Activated CD4-positive, CD25-positive, alpha-beta regulatory T cell treated with anti-CD3 and anti-CD28 coated beads, Interleukin-2, amount 50 U/mL, for 72 hours (primary cell): ENCODE measurements around the gene RCOR1.
"Not testable (repeated sequence)": the region's sequence is repeated elsewhere in the genome, so short reads cannot be mapped to it uniquely, and the experiment has no call there.

Experiments
- DNase-seq: peaks from one replicate; pipeline ENCODE4 v3.0.0; 2021

Gene RCOR1

GRCh38 chr14:102633906-102634595 is 41.6 kb downstream of the RCOR1 start:
- no peak for DNase-seq

- not testable (repeated sequence) for DNase-seq
These were observed 47.2 kb downstream of the RCOR1 start for GRCh38 chr14:102639611-102640010.

GRCh38 chr14:102644523-102644922 is 52.1 kb downstream of the RCOR1 start:
- no peak for DNase-seq

- no peak for DNase-seq
These were observed 53.4 kb downstream of the RCOR1 start for GRCh38 chr14:102645746-102646440.

- no peak for DNase-seq
These were observed 54.2 kb downstream of the RCOR1 start for GRCh38 chr14:102646615-102647014.

- no peak for DNase-seq
These were observed 59.7 kb downstream of the RCOR1 start for GRCh38 chr14:102652194-102652593.

- no peak for DNase-seq
These were observed 61.8 kb downstream of the RCOR1 start for GRCh38 chr14:102654298-102654697.

- no peak for DNase-seq
These were observed 62.7 kb downstream of the RCOR1 start for GRCh38 chr14:102655137-102655536.

GRCh38 chr14:102659797-102660196 is 67.3 kb downstream of the RCOR1 start:
- DNase-seq = no peak

- DNase-seq = no peak
These were observed 69.2 kb downstream of the RCOR1 start for GRCh38 chr14:102661614-102662013.

GRCh38 chr14:102662636-102663430 is 70.4 kb downstream of the RCOR1 start:
- DNase-seq = no peak

- no peak for DNase-seq
These were observed 71.0 kb downstream of the RCOR1 start for GRCh38 chr14:102663440-102663839.

GRCh38 chr14:102665621-102666020 is 73.2 kb downstream of the RCOR1 start:
- no peak for DNase-seq

GRCh38 chr14:102666635-102667034 is 74.2 kb downstream of the RCOR1 start:
- no peak for DNase-seq

GRCh38 chr14:102667703-102668102 is 75.3 kb downstream of the RCOR1 start:
- DNase-seq = no peak

- no peak for DNase-seq
These were observed 75.9 kb downstream of the RCOR1 start for GRCh38 chr14:102668291-102668873.

- no peak for DNase-seq
These were observed 79.0 kb downstream of the RCOR1 start for GRCh38 chr14:102671410-102671809.

- no peak for DNase-seq
These were observed 80.0 kb downstream of the RCOR1 start for GRCh38 chr14:102672410-102672960.

GRCh38 chr14:102675396-102675795 is 82.9 kb downstream of the RCOR1 start:
- no peak for DNase-seq

GRCh38 chr14:102678394-102678793 is 85.9 kb downstream of the RCOR1 start:
- no peak for DNase-seq

GRCh38 chr14:102683399-102684297 is 91.2 kb downstream of the RCOR1 start:
- DNase-seq = no peak

GRCh38 chr14:102684298-102684663 is 91.8 kb downstream of the RCOR1 start:
- DNase-seq = no peak
